DOHH2 (cell line): ENCODE measurements around the gene CAMKMT.

Experiments
- EZH2phosphoT487 ChIP-seq: fragments of 200-600 bp; sonication (generic); IDR thresholded peaks from 2 replicates; pipeline ENCODE4 v1.6.1; 2017; ENCODE audit warnings: borderline replicate concordance, mild to moderate bottlenecking, antibody characterized with exemption, low read length, moderate library complexity, mixed read lengths
- TF ChIP-seq, protein P1 (sequence below): fragments of 200-600 bp; sonication (generic); IDR thresholded peaks from one replicate; pipeline ENCODE4 v1.5.1; 2014; ENCODE audit warnings: antibody characterized with exemption, mild to moderate bottlenecking, low read depth, low read length; ENCODE audit not compliant: poor library complexity, severe bottlenecking

DNA sequence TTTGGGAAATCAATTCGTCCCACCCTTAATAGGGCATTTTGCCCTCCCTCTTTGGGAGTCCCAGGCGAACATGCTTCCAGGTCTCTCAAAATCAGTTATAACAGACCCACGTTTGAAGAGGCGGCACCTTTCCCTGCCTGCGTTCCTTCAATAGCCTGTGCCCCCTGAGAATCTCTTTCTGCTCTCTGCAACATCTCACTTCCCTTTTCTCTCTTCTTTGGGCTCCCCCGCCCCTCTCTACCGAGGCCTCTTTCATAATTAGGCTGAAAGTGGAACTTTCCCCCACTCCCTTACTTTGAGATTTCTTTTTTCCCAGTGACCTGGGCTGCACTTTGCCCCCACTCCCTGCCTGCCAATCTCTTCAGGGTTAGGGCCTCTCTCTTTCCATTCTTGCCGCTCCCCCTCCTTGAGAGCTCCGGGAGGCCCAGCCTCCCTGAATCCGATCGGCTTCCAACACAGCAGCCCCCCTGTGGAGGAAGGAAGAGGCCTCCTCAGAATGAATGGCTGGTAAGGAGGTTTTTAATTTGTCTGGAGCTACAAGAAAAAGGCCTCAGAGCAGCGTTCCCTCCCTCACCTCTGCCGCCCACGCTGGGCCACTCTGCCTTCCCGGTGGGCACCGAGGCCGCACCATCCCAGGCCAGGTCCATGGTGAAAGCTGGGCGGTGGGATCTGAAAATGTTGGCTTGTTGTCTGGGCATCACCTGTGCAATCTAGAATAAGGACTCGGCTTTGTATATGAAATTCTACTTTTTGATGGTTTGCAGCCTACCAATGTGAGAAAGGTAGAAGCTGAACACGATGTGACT, 417.1 kb downstream of the CAMKMT start:
- TF ChIP-seq, protein P1, sequence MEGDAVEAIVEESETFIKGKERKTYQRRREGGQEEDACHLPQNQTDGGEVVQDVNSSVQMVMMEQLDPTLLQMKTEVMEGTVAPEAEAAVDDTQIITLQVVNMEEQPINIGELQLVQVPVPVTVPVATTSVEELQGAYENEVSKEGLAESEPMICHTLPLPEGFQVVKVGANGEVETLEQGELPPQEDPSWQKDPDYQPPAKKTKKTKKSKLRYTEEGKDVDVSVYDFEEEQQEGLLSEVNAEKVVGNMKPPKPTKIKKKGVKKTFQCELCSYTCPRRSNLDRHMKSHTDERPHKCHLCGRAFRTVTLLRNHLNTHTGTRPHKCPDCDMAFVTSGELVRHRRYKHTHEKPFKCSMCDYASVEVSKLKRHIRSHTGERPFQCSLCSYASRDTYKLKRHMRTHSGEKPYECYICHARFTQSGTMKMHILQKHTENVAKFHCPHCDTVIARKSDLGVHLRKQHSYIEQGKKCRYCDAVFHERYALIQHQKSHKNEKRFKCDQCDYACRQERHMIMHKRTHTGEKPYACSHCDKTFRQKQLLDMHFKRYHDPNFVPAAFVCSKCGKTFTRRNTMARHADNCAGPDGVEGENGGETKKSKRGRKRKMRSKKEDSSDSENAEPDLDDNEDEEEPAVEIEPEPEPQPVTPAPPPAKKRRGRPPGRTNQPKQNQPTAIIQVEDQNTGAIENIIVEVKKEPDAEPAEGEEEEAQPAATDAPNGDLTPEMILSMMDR, result no peak
- no peak for TF ChIP-seq EZH2phosphoT487
